ENCODE measurements around the gene ACSL4.

ACSL4 gene

DNA sequence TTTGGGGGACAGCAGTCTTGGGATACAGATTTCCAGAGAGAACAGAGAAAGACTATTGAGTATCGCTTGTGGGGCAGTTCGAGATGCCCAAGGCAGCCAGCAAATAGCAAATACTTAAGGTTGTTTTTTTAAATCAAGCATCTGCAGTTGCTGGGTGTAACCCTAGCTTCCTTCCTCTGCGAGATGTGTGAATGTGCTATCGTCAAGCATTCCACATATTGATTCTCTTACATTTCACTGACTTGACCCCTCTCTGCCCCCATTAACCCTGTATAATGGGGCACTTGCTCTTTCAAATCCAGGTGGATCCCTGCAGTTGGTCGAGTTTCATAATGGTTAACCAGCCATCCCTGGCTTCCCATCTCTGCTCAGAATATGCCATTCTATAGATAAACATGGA lies 131.6 kb downstream of the ACSL4 start:
- no peak for DNase-seq (ENCODE audit: insufficient read length, low spot score)
- no peak for FAIRE-seq
- TF ChIP-seq, protein P1, sequence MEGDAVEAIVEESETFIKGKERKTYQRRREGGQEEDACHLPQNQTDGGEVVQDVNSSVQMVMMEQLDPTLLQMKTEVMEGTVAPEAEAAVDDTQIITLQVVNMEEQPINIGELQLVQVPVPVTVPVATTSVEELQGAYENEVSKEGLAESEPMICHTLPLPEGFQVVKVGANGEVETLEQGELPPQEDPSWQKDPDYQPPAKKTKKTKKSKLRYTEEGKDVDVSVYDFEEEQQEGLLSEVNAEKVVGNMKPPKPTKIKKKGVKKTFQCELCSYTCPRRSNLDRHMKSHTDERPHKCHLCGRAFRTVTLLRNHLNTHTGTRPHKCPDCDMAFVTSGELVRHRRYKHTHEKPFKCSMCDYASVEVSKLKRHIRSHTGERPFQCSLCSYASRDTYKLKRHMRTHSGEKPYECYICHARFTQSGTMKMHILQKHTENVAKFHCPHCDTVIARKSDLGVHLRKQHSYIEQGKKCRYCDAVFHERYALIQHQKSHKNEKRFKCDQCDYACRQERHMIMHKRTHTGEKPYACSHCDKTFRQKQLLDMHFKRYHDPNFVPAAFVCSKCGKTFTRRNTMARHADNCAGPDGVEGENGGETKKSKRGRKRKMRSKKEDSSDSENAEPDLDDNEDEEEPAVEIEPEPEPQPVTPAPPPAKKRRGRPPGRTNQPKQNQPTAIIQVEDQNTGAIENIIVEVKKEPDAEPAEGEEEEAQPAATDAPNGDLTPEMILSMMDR (IDR thresholded peaks at IDR 0.05; ENCODE audit: insufficient read depth, missing control alignments), result no peak

DNA sequence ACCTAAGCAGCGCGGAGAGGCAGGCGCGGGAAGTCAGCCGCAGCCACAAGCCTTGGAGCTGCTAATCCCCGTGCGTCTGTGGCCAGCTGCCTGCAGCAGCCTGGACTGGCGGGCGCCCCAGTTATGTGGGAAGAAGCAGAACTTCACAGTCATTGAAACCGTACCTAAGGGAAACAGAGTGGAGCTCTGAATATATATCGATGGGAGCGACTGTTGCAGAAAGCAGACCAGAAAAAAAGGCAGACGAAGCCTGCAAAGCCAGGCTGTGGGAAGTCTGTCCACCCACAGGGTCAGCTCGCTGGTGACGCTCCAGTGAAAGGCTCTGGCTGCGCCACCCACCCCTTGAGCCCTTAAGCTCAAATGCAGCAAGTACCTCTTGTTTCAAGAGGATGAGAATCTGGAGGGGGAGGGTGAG lies 132.8 kb downstream of the ACSL4 start:
- FAIRE-seq (no peak), DNase-seq (ENCODE audit: insufficient read length, low spot score) (no peak)
- TF ChIP-seq, protein P1 (IDR thresholded peaks at IDR 0.05; ENCODE audit: insufficient read depth, missing control alignments), result no peak

DNA sequence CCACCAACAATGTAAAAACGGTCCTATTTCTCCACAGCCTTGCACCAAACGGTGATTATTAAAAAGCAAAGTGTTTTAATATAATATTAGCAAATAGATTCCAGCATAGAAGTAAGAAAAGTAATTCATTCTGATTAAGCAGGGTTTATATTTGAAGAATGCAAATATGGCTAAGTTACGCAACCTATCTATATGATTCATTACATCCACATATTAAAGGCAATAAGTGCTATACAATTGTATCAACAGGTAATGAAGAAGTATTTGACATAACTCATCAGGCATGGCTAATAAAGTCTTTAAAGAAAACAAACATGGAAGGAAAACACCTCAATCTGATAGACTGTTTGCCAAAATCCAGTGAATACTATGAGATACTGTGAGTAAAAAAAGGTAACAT lies 137.0 kb downstream of the ACSL4 start:
- TF ChIP-seq, protein P1 (IDR thresholded peaks at IDR 0.05; ENCODE audit: insufficient read depth, missing control alignments), result no peak
- DNase-seq (ENCODE audit: insufficient read length, low spot score), result no peak
- no peak for FAIRE-seq
